Endothelial cell of umbilical vein (primary cell): Measurements from ENCODE around the gene HDLBP. TPM values are rescaled to one million over a fixed set of nuclear protein-coding genes. Genes with fewer than 3 reads are reported as not detected.

Experiments
- BruUV-seq: library from RNA; stranded (reverse); fragments of 400-500 nt; replicated peaks from 2 replicates; lab custom pipeline; 2021; lab: Mats Ljungman, UMichigan
- CTCF ChIA-PET: fragments of 300-600, 350-600 bp; sonication (Branson Sonifier 250); formaldehyde crosslinking; loops from one replicate; lab custom pipeline; 2021; ENCODE audit warnings: antibody characterized with exemption, inconsistent platforms; lab: Charles Lee
- POLR2A ChIA-PET: fragments of 300-600, 350-600 bp; sonication (Branson Sonifier 250); formaldehyde crosslinking; loops from one replicate; lab custom pipeline; 2021; ENCODE audit warnings: antibody characterized with exemption, inconsistent platforms; lab: Charles Lee
- DNase-seq: peaks from one replicate; pipeline ENCODE4 v3.0.0-alpha.2; 2011; ENCODE audit warnings: low read depth, low spot score
- FAIRE-seq: peaks from 2 replicates; lab custom pipeline; 2011; peaks lifted over from hg19 to GRCh38; lab: Jason Lieb, UNC
- H2AFZ ChIP-seq: 2 replicates; pipeline ENCODE4 v1.6.0; 2012; ENCODE audit warnings: low read depth, low read length, control low read depth, inconsistent platforms
- H3K27ac ChIP-seq: 2 replicates; pipeline ENCODE4 v1.5.1; 2011; ENCODE audit warnings: low read depth, mild to moderate bottlenecking, control low read depth, low read length, moderate library complexity; ENCODE audit not compliant: insufficient read depth
- H3K27me3 ChIP-seq, 2 experiments: 2 replicates each; pipeline versions ENCODE4 v1.6.0 to v1.6.1; 2011; ENCODE audit warnings: low read length in 2 of 2, mixed read lengths in 1 of 2; ENCODE audit not compliant: control insufficient read depth in 2 of 2, insufficient read depth in 2 of 2
- H3K36me3 ChIP-seq, 2 experiments: 2 replicates in 1 of 2; 3 replicates in 1 of 2; pipeline ENCODE4 v1.5.1; 2011; ENCODE audit warnings: low read length in 2 of 2, mild to moderate bottlenecking in 1 of 2, moderate library complexity in 1 of 2; ENCODE audit not compliant: control insufficient read depth in 2 of 2, insufficient read depth in 2 of 2; ENCODE audit errors: extremely low read depth in 1 of 2
- H3K4me1 ChIP-seq: 3 replicates; pipeline ENCODE4 v1.5.1; 2011; ENCODE audit warnings: mild to moderate bottlenecking, low read length; ENCODE audit not compliant: control insufficient read depth, insufficient read depth; ENCODE audit errors: extremely low read depth
- H3K4me2 ChIP-seq: 2 replicates; pipeline ENCODE4 v1.6.1; 2011; ENCODE audit warnings: low read length, control low read depth, mixed read lengths; ENCODE audit not compliant: insufficient read depth
- H3K4me3 ChIP-seq, 3 experiments: fragments of 200-600 bp in 1 of 3; sonication (generic), shearing (Covaris generic) in 1 of 3; replicated peaks in 1 of 3; 2 replicates each; pipeline ENCODE4 v1.5.1; 2011 to 2016; ENCODE audit warnings: control low read depth in 3 of 3, low read length in 3 of 3, mild to moderate bottlenecking in 2 of 3, inconsistent platforms in 1 of 3, low read depth in 1 of 3, moderate library complexity in 1 of 3; ENCODE audit not compliant: insufficient read depth in 1 of 3
- H3K79me2 ChIP-seq: 2 replicates; pipeline ENCODE4 v1.6.0; 2012; ENCODE audit warnings: low read length, inconsistent platforms; ENCODE audit not compliant: control insufficient read depth, insufficient read depth
- H3K9ac ChIP-seq: replicated peaks from 2 replicates; pipeline ENCODE3; 2011; ENCODE audit warnings: low read length, control low read depth; ENCODE audit not compliant: insufficient read depth; ENCODE audit errors: extremely low read depth
- H3K9me1 ChIP-seq: replicated peaks from 3 replicates; pipeline ENCODE4 v1.6.0; 2011; ENCODE audit warnings: mild to moderate bottlenecking, low read length; ENCODE audit not compliant: control insufficient read depth, insufficient read depth; ENCODE audit errors: extremely low read depth
- H3K9me3 ChIP-seq: replicated peaks from 2 replicates; pipeline ENCODE4 v1.5.1; 2012; ENCODE audit warnings: low read length, inconsistent platforms; ENCODE audit not compliant: control insufficient read depth, insufficient read depth
- H4K20me1 ChIP-seq: replicated peaks from 2 replicates; pipeline ENCODE3; 2011; ENCODE audit warnings: mild to moderate bottlenecking, low read length; ENCODE audit not compliant: control insufficient read depth, insufficient read depth; ENCODE audit errors: extremely low read depth
- EZH2 ChIP-seq: IDR thresholded peaks from 2 replicates; pipeline ENCODE4 v1.6.1; 2012; ENCODE audit warnings: borderline replicate concordance, low read depth, mild to moderate bottlenecking, moderate library complexity, low read length, inconsistent platforms; ENCODE audit not compliant: severe bottlenecking
- FOS ChIP-seq: IDR thresholded peaks from 2 replicates; pipeline ENCODE4 v1.6.1; 2011; ENCODE audit warnings: mild to moderate bottlenecking, low read length, moderate library complexity, borderline replicate concordance; ENCODE audit not compliant: insufficient read depth
- GATA2 ChIP-seq: IDR thresholded peaks from 2 replicates; pipeline ENCODE4 v1.7.0; 2011; ENCODE audit warnings: low read depth, mild to moderate bottlenecking, moderate library complexity, mixed read lengths, low read length; ENCODE audit not compliant: insufficient read length, insufficient read depth
- JUN ChIP-seq: IDR thresholded peaks from 2 replicates; pipeline ENCODE4 v1.6.1; 2011; ENCODE audit warnings: borderline replicate concordance, low read depth; ENCODE audit not compliant: insufficient read length, insufficient read depth
- MYC ChIP-seq: IDR thresholded peaks from one replicate; pipeline ENCODE4 v1.6.1; 2011; ENCODE audit warnings: mild to moderate bottlenecking, low read depth, low read length
- POLR2A ChIP-seq: IDR thresholded peaks from 2 replicates; pipeline ENCODE4 v1.6.1; 2012; ENCODE audit warnings: low read depth, mild to moderate bottlenecking, control low read depth, low read length
- POLR2AphosphoS5 ChIP-seq: IDR thresholded peaks from 2 replicates; pipeline ENCODE4 v1.6.1; 2012; ENCODE audit warnings: low read depth, mild to moderate bottlenecking, control low read depth, low read length, moderate library complexity; ENCODE audit not compliant: insufficient read depth
- dilution Hi-C: fragments of 300-500 bp; cut with MboI; formaldehyde crosslinking; loops from one replicate; pipeline ENCODE4 v1.15.0; 2019; ENCODE audit warnings: low sequenced_read_pairs; ENCODE audit not compliant: extremely low pct_ligation_motif_present
- intact Hi-C: fragments of 100-400 bp; cut with micrococcal nuclease; formaldehyde crosslinking; loops from one replicate; pipeline ENCODE4 v1.10.0; 2022
- polyA plus RNA-seq, 4 experiments: library from polyadenylated mRNA; depleted of rRNA in 3 of 4; stranded (reverse) in 3 of 4; unstranded in 1 of 4; fragments of >200 nt; gene quantifications; 2 replicates each; pipeline versions ENCODE4 v1.2.1 to v1.2.3, GENCODE V29; 2011 to 2012; ENCODE audit warnings: missing spikeins in 1 of 4
- total RNA-seq: library from RNA; stranded (reverse); gene quantifications from 2 replicates; pipeline ENCODE4 v1.2.3, GENCODE V29; 2021
- TF ChIP-seq, protein P1 (sequence below): IDR thresholded peaks from 2 replicates; pipeline ENCODE4 v1.6.1; 2011; ENCODE audit not compliant: insufficient read depth, insufficient read length
- TF ChIP-seq, protein P2 (sequence below), 2 donors: IDR thresholded peaks; 1 replicate in 1 of 2; 2 replicates in 1 of 2; pipeline ENCODE4 v1.5.1; 2011; ENCODE audit warnings: low read length in 2 of 2, mild to moderate bottlenecking in 2 of 2, moderate library complexity in 2 of 2, control low read depth in 1 of 2, inconsistent platforms in 1 of 2, low read depth in 1 of 2; ENCODE audit not compliant: insufficient read depth in 1 of 2; ENCODE audit errors: extremely low read depth in 1 of 2

The HDLBP gene
- total and polyA plus RNA-seq, 2 donors (not counting 3 experiments of a cell fraction or from before 2014, with no cell fraction given), result 379 to 569 TPM

DNA sequence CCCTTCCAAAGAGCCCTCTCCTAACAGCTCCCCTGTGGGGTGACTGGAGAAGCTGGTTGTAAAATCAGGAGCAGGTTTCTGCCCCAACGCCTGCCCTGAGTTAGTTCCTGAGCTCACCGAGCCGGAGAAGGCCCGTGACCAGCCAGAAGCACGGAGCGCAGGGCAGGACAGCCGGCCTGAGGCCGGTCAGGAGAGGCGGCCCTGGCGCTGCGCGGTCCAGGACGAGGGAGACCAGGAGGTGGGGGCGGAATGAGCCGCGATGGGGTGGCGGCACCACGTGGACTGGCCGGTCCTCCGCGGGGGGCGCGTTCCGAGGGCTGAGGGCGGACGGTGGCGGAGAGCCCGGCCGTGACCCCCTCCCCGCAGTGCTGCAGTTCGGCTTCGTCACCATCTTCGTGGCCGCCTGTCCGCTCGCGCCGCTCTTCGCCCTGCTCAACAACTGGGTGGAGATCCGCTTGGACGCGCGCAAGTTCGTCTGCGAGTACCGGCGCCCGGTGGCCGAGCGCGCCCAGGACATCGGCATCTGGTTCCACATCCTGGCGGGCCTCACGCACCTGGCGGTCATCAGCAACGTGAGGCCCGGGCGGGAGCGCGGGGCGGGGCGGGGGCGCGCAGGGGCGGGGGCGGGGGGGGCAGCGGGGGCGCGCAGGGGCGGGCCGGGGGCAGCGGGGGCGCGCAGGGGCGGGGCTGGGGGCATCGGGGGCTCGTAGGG is 98.0 kb downstream of the HDLBP start:
- peak overlapping the region; percentile 1 for H3K9ac ChIP-seq
- H3K79me2 ChIP-seq, result no peaks in the 10 kb centered on the region
- CTCF ChIA-PET, result interaction anchor here (1.4 to 1.7 kb wide), 4 partner anchors 31 to 366 kb away, joined by 3 to 7 read pairs (median 4); no protein-coding TSS in a partner anchor
- H3K4me1 ChIP-seq, result peaks cover 5% of the 10 kb centered on the region
- peak overlapping the region in 2 of 3 experiments; percentile 16 to 40 for H3K4me3 ChIP-seq
- intact Hi-C loops, result loop anchor here (1.0 to 10.0 kb wide), 4 partner anchors 223 to 650 kb away; partner anchors contain the start of genes RNPEPL1 and SNED1
- no TSS peak for BruUV-seq
- H3K27me3 ChIP-seq, result no peaks in the 10 kb centered on the region
- H3K36me3 ChIP-seq, result no peaks in the 10 kb centered on the region
- no peak overlapping the region for H3K27ac ChIP-seq
- peak overlapping the region; percentile 89 for H2AFZ ChIP-seq
- peak; percentile 68 for FAIRE-seq
- no peaks in the 10 kb centered on the region for H3K9me3 ChIP-seq
- peak overlapping the region; percentile 42 for H3K4me2 ChIP-seq
- TF ChIP-seq, protein P1, sequence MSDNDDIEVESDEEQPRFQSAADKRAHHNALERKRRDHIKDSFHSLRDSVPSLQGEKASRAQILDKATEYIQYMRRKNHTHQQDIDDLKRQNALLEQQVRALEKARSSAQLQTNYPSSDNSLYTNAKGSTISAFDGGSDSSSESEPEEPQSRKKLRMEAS, result no peak
- TF ChIP-seq GATA2, result no peak
- TF ChIP-seq FOS, result no peak
- TF ChIP-seq POLR2AphosphoS5, result no peak
- no peak for TF ChIP-seq JUN
- TF ChIP-seq EZH2, result no peak
- no peak for TF ChIP-seq POLR2A
- TF ChIP-seq, protein P2, sequence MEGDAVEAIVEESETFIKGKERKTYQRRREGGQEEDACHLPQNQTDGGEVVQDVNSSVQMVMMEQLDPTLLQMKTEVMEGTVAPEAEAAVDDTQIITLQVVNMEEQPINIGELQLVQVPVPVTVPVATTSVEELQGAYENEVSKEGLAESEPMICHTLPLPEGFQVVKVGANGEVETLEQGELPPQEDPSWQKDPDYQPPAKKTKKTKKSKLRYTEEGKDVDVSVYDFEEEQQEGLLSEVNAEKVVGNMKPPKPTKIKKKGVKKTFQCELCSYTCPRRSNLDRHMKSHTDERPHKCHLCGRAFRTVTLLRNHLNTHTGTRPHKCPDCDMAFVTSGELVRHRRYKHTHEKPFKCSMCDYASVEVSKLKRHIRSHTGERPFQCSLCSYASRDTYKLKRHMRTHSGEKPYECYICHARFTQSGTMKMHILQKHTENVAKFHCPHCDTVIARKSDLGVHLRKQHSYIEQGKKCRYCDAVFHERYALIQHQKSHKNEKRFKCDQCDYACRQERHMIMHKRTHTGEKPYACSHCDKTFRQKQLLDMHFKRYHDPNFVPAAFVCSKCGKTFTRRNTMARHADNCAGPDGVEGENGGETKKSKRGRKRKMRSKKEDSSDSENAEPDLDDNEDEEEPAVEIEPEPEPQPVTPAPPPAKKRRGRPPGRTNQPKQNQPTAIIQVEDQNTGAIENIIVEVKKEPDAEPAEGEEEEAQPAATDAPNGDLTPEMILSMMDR (IDR thresholded peaks at IDR 0.05; ENCODE audit: extremely low read depth in 1 of 2, insufficient read depth in 1 of 2, low read depth in 1 of 2, low read length in 2 of 2), result no peak
- TF ChIP-seq MYC, result no peak
- dilution Hi-C loops, result no loop called here
- DNase-seq, result peak; percentile 63
- no peaks in the 10 kb centered on the region for H4K20me1 ChIP-seq
- POLR2A ChIA-PET, result no interaction called here
- H3K9me1 ChIP-seq, result no peaks in the 10 kb centered on the region
